AG10803 (cell line): ENCODE results near the gene CCDC170.
"Not testable (repeated sequence)": the region's sequence is repeated elsewhere in the genome, so short reads cannot be mapped to it uniquely, and the experiment has no call there.

Source experiments
- DNase-seq: peaks from one replicate; pipeline ENCODE4 v3.0.0; 2010; ENCODE audit warnings: low read depth
- H3K4me3 ChIP-seq: 2 replicates; pipeline ENCODE4 v1.5.1; 2011; ENCODE audit warnings: mild to moderate bottlenecking, low read length, control low read depth
- CTCF ChIP-seq: conservative IDR thresholded peaks from 2 replicates; pipeline ENCODE4 v1.5.1; 2011; ENCODE audit warnings: mild to moderate bottlenecking, low read length, control low read depth, inconsistent platforms

Gene CCDC170

GRCh38 chr6:151452750-151453427 is 40.9 kb upstream of the CCDC170 start:
- DNase-seq: peak; percentile 15

GRCh38 chr6:151455751-151456398 is 37.9 kb upstream of the CCDC170 start:
- not testable (repeated sequence) for H3K4me3 ChIP-seq, DNase-seq

More at GRCh38 chr6:151452750-151453427, 40.9 kb upstream of the CCDC170 start:
- H3K4me3 ChIP-seq: peak overlapping the region; percentile 63
- TF ChIP-seq CTCF: no peak

- DNase-seq: no peak
- no peak overlapping the region for H3K4me3 ChIP-seq
- TF ChIP-seq CTCF: no peak
These were observed 32.1 kb upstream of the CCDC170 start for GRCh38 chr6:151461673-151462072.

GRCh38 chr6:151464702-151465101 is 29.1 kb upstream of the CCDC170 start:
- DNase-seq: no peak
- no peak overlapping the region for H3K4me3 ChIP-seq

GRCh38 chr6:151475653-151476523 is 17.9 kb upstream of the CCDC170 start:
- peak; percentile 52 for DNase-seq
- H3K4me3 ChIP-seq: no peak overlapping the region
- TF ChIP-seq CTCF: peak; percentile 81

More at GRCh38 chr6:151464702-151465101, 29.1 kb upstream of the CCDC170 start:
- no peak for TF ChIP-seq CTCF

GRCh38 chr6:151477726-151478125 is 16.1 kb upstream of the CCDC170 start:
- DNase-seq: no peak
- no peak overlapping the region for H3K4me3 ChIP-seq
- TF ChIP-seq CTCF: no peak

- DNase-seq: no peak
- TF ChIP-seq CTCF: no peak
- no peak overlapping the region for H3K4me3 ChIP-seq
These were observed 15.1 kb upstream of the CCDC170 start for GRCh38 chr6:151478670-151479069.
